ENCODE results near the gene BAHD1. TPM values are rescaled to one million over a fixed set of nuclear protein-coding genes. Genes with fewer than 3 reads are reported as not detected.
A peak's percentile ranks its signal among the peaks of the same experiment; 100 is the strongest.

Gene BAHD1
- total RNA-seq, 3 donors from 2014 or later: 9.9 to 14.6 (median 11.8) TPM

GRCh38 chr15:40430271-40430805 is 10.4 kb upstream of the BAHD1 start:
- no peaks in the 10 kb centered on the region for H3K9me3 ChIP-seq
- TF ChIP-seq POLR2AphosphoS5 (IDR thresholded peaks at IDR 0.05): no peak
- TF ChIP-seq CTCF (IDR thresholded peaks at IDR 0.05): no peak
- TF ChIP-seq POLR2A (IDR thresholded peaks at IDR 0.05): no peak

GRCh38 chr15:40435023-40435709 is 5.6 kb upstream of the BAHD1 start:
- Histone ChIP-seq H3K9me3 (no peaks in the 10 kb centered on the region), H3K27me3 (no peaks in the 10 kb centered on the region), H3K27ac (no peak overlapping the region), H3K4me1 (peaks cover 9 to 12% of the 10 kb centered on the region in 2 donors), H3K36me3 (no peaks in the 10 kb centered on the region), H3K4me3 (peak overlapping the region in 2 of 3 donors; percentile 54 to 73)
- no peak for TF ChIP-seq CTCF (IDR thresholded peaks at IDR 0.05)
- TF ChIP-seq POLR2A (IDR thresholded peaks at IDR 0.05): no peak
- TF ChIP-seq POLR2AphosphoS5 (IDR thresholded peaks at IDR 0.05): no peak
- no peak for DNase-seq (ENCODE audit: low spot score in 2 of 2)
- intact Hi-C loops (cut with DNase I; ENCODE audit: low total_unique reads): no loop called here

More at GRCh38 chr15:40430271-40430805, 10.4 kb upstream of the BAHD1 start:
- no peaks in the 10 kb centered on the region for H3K4me1 ChIP-seq
- H3K4me3 ChIP-seq: no peak overlapping the region
- H3K27me3 ChIP-seq: no peaks in the 10 kb centered on the region
- H3K36me3 ChIP-seq: no peaks in the 10 kb centered on the region
- DNase-seq (ENCODE audit: low spot score in 2 of 2): no peak
- intact Hi-C loops (cut with DNase I; ENCODE audit: low total_unique reads): no loop called here
- H3K27ac ChIP-seq: no peak overlapping the region

GRCh38 chr15:40435710-40436089 is 5.1 kb upstream of the BAHD1 start:
- no peak for DNase-seq (ENCODE audit: low spot score in 2 of 2)
- Histone ChIP-seq H3K4me1 (peaks cover 9 to 12% of the 10 kb centered on the region in 2 donors), H3K27me3 (no peaks in the 10 kb centered on the region), H3K4me3 (peak overlapping the region; percentile 30 to 73 (median 54)), H3K27ac (no peak overlapping the region), H3K9me3 (no peaks in the 10 kb centered on the region), H3K36me3 (no peaks in the 10 kb centered on the region)
- intact Hi-C loops (cut with DNase I; ENCODE audit: low total_unique reads): no loop called here
- TF ChIP-seq POLR2A (IDR thresholded peaks at IDR 0.05) (no peak), CTCF (IDR thresholded peaks at IDR 0.05) (no peak), POLR2AphosphoS5 (IDR thresholded peaks at IDR 0.05) (no peak)

- H3K4me3 ChIP-seq: peak overlapping the region; percentile 30 to 73 (median 54)
- H3K27me3 ChIP-seq: no peaks in the 10 kb centered on the region
- DNase-seq (ENCODE audit: low spot score in 2 of 2): no peak
- H3K27ac ChIP-seq: no peak overlapping the region
- intact Hi-C loops (cut with DNase I; ENCODE audit: low total_unique reads): no loop called here
- TF ChIP-seq POLR2AphosphoS5 (IDR thresholded peaks at IDR 0.05) (no peak), POLR2A (IDR thresholded peaks at IDR 0.05) (no peak)
- peaks cover 9 to 12% of the 10 kb centered on the region in 2 donors for H3K4me1 ChIP-seq
- no peaks in the 10 kb centered on the region for H3K36me3 ChIP-seq
- no peaks in the 10 kb centered on the region for H3K9me3 ChIP-seq
Observed at GRCh38 chr15:40436116-40436891, 4.4 kb upstream of the BAHD1 start.

GRCh38 chr15:40436892-40437751 is 3.6 kb upstream of the BAHD1 start:
- Histone ChIP-seq H3K36me3 (no peaks in the 10 kb centered on the region), H3K4me3 (peak overlapping the region; percentile 30 to 73 (median 54)), H3K27me3 (no peaks in the 10 kb centered on the region), H3K9me3 (no peaks in the 10 kb centered on the region), H3K27ac (no peak overlapping the region), H3K4me1 (peaks cover 9 to 12% of the 10 kb centered on the region in 2 donors)
- no peak for TF ChIP-seq CTCF (IDR thresholded peaks at IDR 0.05)
- no peak for TF ChIP-seq POLR2A (IDR thresholded peaks at IDR 0.05)
- no peak for TF ChIP-seq POLR2AphosphoS5 (IDR thresholded peaks at IDR 0.05)
- DNase-seq (ENCODE audit: low spot score in 2 of 2): no peak
- intact Hi-C loops (cut with DNase I; ENCODE audit: low total_unique reads): no loop called here
